Fibroblast of the aortic adventitia (primary cell): ENCODE measurements around the gene BTNL2. TPM values are rescaled to one million over a fixed set of nuclear protein-coding genes. Genes with fewer than 3 reads are reported as not detected.

Source experiments
- DNase-seq: peaks from one replicate; pipeline ENCODE4 v3.0.0-alpha.2; 2010; ENCODE audit warnings: low read depth
- H3K4me3 ChIP-seq: 2 replicates; pipeline ENCODE4 v1.5.1; 2011; ENCODE audit warnings: low read depth, mild to moderate bottlenecking, control low read depth, low read length, moderate library complexity
- CTCF ChIP-seq: IDR thresholded peaks from 2 replicates; pipeline ENCODE4 v1.5.1; 2011; ENCODE audit warnings: mild to moderate bottlenecking, low read length, control low read depth, inconsistent platforms; ENCODE audit not compliant: insufficient read depth
- total RNA-seq: library from RNA; depleted of rRNA; stranded (reverse); fragments of >200 nt; gene quantifications from 2 replicates; pipeline ENCODE4 v1.2.3, GENCODE V29; 2012; ENCODE audit warnings: low replicate concordance

Gene BTNL2
- total RNA-seq, 1 donor, result not detected

GRCh38 chr6:32391505-32391904 is 15.5 kb downstream of the BTNL2 start:
- no peak for DNase-seq
- no peak for TF ChIP-seq CTCF
- no peak overlapping the region for H3K4me3 ChIP-seq

- DNase-seq, result no peak
- TF ChIP-seq CTCF, result no peak
Observed at GRCh38 chr6:32387589-32388340, 19.2 kb downstream of the BTNL2 start.

GRCh38 chr6:32386040-32386439 is 20.9 kb downstream of the BTNL2 start:
- TF ChIP-seq CTCF, result no peak
- H3K4me3 ChIP-seq, result no peak overlapping the region
- no peak for DNase-seq

More at GRCh38 chr6:32387589-32388340, 19.2 kb downstream of the BTNL2 start:
- H3K4me3 ChIP-seq, result no peak overlapping the region

- DNase-seq, result no peak
- TF ChIP-seq CTCF, result no peak
Observed at GRCh38 chr6:32382757-32383420, 24.1 kb downstream of the BTNL2 start.

GRCh38 chr6:32379545-32379944 is 27.4 kb downstream of the BTNL2 start:
- TF ChIP-seq CTCF, result no peak

More at GRCh38 chr6:32382757-32383420, 24.1 kb downstream of the BTNL2 start:
- H3K4me3 ChIP-seq, result no peak overlapping the region

GRCh38 chr6:32375739-32376529 is 31.0 kb downstream of the BTNL2 start:
- TF ChIP-seq CTCF, result no peak
- H3K4me3 ChIP-seq, result no peak overlapping the region
- no peak for DNase-seq

More at GRCh38 chr6:32379545-32379944, 27.4 kb downstream of the BTNL2 start:
- no peak for DNase-seq
- no peak overlapping the region for H3K4me3 ChIP-seq
